Fibroblast of mammary gland (primary cell): Measurements from ENCODE around the gene DOCK4.
A peak's percentile ranks its signal among the peaks of the same experiment; 100 is the strongest.

ENCODE experiments used
- DNase-seq: peaks from one replicate; pipeline ENCODE4 v3.0.0-alpha.2; 2010; ENCODE audit warnings: low read depth
- H3K4me3 ChIP-seq: 2 replicates; pipeline ENCODE4 v1.5.1; 2011; ENCODE audit warnings: low read depth, mild to moderate bottlenecking, low read length, moderate library complexity; ENCODE audit not compliant: control insufficient read depth
- TF ChIP-seq, protein P1 (sequence below): conservative IDR thresholded peaks from 2 replicates; pipeline ENCODE4 v1.5.1; 2011; ENCODE audit warnings: low read depth, low read length, inconsistent platforms; ENCODE audit not compliant: control insufficient read depth, insufficient read depth

DOCK4 gene

GRCh38 chr7:112019932-112020331, 186.3 kb downstream of the DOCK4 start:
- no peak for DNase-seq
- no peak overlapping the region for H3K4me3 ChIP-seq
- TF ChIP-seq, protein P1, sequence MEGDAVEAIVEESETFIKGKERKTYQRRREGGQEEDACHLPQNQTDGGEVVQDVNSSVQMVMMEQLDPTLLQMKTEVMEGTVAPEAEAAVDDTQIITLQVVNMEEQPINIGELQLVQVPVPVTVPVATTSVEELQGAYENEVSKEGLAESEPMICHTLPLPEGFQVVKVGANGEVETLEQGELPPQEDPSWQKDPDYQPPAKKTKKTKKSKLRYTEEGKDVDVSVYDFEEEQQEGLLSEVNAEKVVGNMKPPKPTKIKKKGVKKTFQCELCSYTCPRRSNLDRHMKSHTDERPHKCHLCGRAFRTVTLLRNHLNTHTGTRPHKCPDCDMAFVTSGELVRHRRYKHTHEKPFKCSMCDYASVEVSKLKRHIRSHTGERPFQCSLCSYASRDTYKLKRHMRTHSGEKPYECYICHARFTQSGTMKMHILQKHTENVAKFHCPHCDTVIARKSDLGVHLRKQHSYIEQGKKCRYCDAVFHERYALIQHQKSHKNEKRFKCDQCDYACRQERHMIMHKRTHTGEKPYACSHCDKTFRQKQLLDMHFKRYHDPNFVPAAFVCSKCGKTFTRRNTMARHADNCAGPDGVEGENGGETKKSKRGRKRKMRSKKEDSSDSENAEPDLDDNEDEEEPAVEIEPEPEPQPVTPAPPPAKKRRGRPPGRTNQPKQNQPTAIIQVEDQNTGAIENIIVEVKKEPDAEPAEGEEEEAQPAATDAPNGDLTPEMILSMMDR: no peak

GRCh38 chr7:112018305-112019030, 187.7 kb downstream of the DOCK4 start:
- TF ChIP-seq, protein P1: no peak
- DNase-seq: peak; percentile 19
- no peak overlapping the region for H3K4me3 ChIP-seq

DNA sequence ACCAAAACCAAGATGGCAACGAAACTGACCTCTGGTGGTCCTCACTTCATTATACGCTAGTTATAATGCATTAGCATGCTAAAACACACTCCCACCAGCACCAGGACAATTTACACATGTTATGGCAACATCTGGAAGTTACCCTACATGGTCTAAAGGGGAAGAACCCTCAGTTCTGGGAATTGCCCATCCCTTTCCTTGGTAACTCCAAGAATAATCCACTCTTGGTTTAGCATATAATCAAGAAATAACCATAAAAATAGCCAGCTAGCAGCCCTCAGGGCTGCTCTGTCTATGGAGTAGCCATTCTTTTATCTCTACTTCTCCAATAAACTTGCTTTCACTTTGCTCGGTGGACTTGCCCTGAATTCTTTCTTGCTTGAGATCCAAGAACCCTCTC, 191.1 kb downstream of the DOCK4 start:
- DNase-seq: no peak
- TF ChIP-seq, protein P1: no peak
- H3K4me3 ChIP-seq: no peak overlapping the region

DNA sequence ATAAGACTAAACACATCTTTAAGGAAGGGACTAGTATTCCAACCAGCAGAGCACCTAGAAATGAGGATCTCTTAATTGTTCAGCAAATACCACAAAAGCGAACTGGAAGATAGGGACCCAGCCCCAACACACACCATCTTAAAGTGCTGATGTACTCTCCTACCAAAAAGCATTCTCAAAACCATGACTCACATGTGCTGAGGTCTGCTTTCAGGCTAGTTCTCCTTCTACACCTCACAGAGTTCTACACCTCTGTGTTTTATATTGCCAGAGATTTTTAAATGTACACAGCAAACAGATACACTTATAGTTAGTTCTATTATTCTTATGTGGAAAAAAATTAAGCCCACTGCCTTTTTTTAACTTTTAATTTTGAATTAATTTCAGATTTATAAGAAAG, 191.9 kb downstream of the DOCK4 start:
- H3K4me3 ChIP-seq: no peak overlapping the region
- TF ChIP-seq, protein P1: no peak
- DNase-seq: no peak

GRCh38 chr7:112013274-112013673, 192.9 kb downstream of the DOCK4 start:
- no peak overlapping the region for H3K4me3 ChIP-seq
- DNase-seq: no peak
- TF ChIP-seq, protein P1: no peak

DNA sequence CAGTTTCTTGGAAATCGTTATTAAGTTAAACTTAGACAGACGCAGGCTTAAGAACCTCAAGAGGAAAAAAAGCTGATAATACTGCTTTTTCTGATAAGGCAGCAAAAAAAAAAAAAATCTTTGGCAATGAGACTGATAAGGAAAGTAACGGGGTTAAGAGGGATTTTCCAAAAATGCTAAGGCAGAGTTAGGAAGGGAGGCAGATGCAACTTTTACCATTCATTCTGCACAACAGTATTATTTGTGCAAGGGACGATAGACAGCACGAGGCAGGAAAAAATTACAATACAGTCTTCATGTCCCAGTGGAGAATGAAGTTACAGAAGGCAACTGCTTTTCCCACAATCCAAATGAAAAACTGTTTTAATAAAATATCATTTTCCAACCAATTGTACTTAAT, 194.0 kb downstream of the DOCK4 start:
- DNase-seq: no peak
- H3K4me3 ChIP-seq: no peak overlapping the region
- TF ChIP-seq, protein P1: no peak

- no peak overlapping the region for H3K4me3 ChIP-seq
- no peak for DNase-seq
- TF ChIP-seq, protein P1: no peak
Observed at GRCh38 chr7:112010994-112011393, 195.2 kb downstream of the DOCK4 start.
